Measurements from ENCODE around the gene ANKMY1.

GRCh38 chr2:240519396-240520129 lies 38.2 kb downstream of the ANKMY1 start:
- no peak for TF ChIP-seq POLR2A (IDR thresholded peaks at IDR 0.05)
- TF ChIP-seq, protein P1, sequence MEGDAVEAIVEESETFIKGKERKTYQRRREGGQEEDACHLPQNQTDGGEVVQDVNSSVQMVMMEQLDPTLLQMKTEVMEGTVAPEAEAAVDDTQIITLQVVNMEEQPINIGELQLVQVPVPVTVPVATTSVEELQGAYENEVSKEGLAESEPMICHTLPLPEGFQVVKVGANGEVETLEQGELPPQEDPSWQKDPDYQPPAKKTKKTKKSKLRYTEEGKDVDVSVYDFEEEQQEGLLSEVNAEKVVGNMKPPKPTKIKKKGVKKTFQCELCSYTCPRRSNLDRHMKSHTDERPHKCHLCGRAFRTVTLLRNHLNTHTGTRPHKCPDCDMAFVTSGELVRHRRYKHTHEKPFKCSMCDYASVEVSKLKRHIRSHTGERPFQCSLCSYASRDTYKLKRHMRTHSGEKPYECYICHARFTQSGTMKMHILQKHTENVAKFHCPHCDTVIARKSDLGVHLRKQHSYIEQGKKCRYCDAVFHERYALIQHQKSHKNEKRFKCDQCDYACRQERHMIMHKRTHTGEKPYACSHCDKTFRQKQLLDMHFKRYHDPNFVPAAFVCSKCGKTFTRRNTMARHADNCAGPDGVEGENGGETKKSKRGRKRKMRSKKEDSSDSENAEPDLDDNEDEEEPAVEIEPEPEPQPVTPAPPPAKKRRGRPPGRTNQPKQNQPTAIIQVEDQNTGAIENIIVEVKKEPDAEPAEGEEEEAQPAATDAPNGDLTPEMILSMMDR (IDR thresholded peaks at IDR 0.05) = no peak

Measured in vagina (tissue), 2 donors.